SJCRH30 (cell line): ENCODE data around the gene SLC16A12. TPM values are rescaled to one million over a fixed set of nuclear protein-coding genes. Genes with fewer than 3 reads are reported as not detected.
"Not testable (repeated sequence)": the region's sequence is repeated elsewhere in the genome, so short reads cannot be mapped to it uniquely, and the experiment has no call there.

Experiments used
- DNase-seq, 2 experiments: peaks; one replicate each; pipeline ENCODE4 v3.0.0-alpha.2; 2015 to 2020
- H3K27ac ChIP-seq: fragments of 250-450 bp; sonication (Bioruptor Pico); 2 replicates; pipeline ENCODE4 v1.5.1; 2020; ENCODE audit warnings: mild to moderate bottlenecking, moderate library complexity
- H3K27me3 ChIP-seq: fragments of 250-450 bp; sonication (Bioruptor Pico); 2 replicates; pipeline ENCODE4 v1.5.1; 2020; ENCODE audit warnings: mild to moderate bottlenecking, moderate library complexity
- H3K36me3 ChIP-seq: fragments of 250-450 bp; sonication (Bioruptor Pico); 2 replicates; pipeline ENCODE4 v1.5.1; 2020; ENCODE audit warnings: mild to moderate bottlenecking, moderate library complexity
- H3K4me1 ChIP-seq: fragments of 250-450 bp; sonication (Bioruptor Pico); 2 replicates; pipeline ENCODE4 v1.5.1; 2020; ENCODE audit warnings: mild to moderate bottlenecking, moderate library complexity
- H3K4me3 ChIP-seq: fragments of 250-450 bp; sonication (Bioruptor Pico); 2 replicates; pipeline ENCODE4 v1.5.1; 2020; ENCODE audit warnings: mild to moderate bottlenecking, moderate library complexity
- H3K9me3 ChIP-seq: fragments of 250-450 bp; sonication (Bioruptor Pico); replicated peaks from 2 replicates; pipeline ENCODE4 v1.5.1; 2020; ENCODE audit warnings: mild to moderate bottlenecking, moderate library complexity
- total RNA-seq: library from RNA; depleted of rRNA; stranded (reverse); fragments of >200 nt; shearing (Covaris generic); gene quantifications from 2 replicates; pipeline ENCODE4 v1.2.3, GENCODE V29; 2014

SLC16A12 gene
- total RNA-seq, 1 experiment from 2014 or later, result 0.18 TPM

- no peaks in the 10 kb centered on the region for H3K36me3 ChIP-seq
- H3K4me1 ChIP-seq, result no peaks in the 10 kb centered on the region
- no peak overlapping the region for H3K4me3 ChIP-seq
- no peaks in the 10 kb centered on the region for H3K27me3 ChIP-seq
- H3K27ac ChIP-seq, result no peak overlapping the region
- no peaks in the 10 kb centered on the region for H3K9me3 ChIP-seq
- DNase-seq, result no peak
These were observed 83.2 kb downstream of the SLC16A12 start for GRCh38 chr10:89452193-89452592.

- H3K4me1 ChIP-seq, result no peaks in the 10 kb centered on the region
- H3K27me3 ChIP-seq, result no peaks in the 10 kb centered on the region
- H3K9me3 ChIP-seq, result no peaks in the 10 kb centered on the region
These were observed 84.5 kb downstream of the SLC16A12 start for GRCh38 chr10:89450901-89451300.

GRCh38 chr10:89444819-89445218 lies 90.6 kb downstream of the SLC16A12 start:
- H3K9me3 ChIP-seq, H3K27me3 ChIP-seq, H3K27ac ChIP-seq: not testable (repeated sequence)

More at GRCh38 chr10:89450901-89451300, 84.5 kb downstream of the SLC16A12 start:
- no peaks in the 10 kb centered on the region for H3K36me3 ChIP-seq
- no peak for DNase-seq
- no peak overlapping the region for H3K4me3 ChIP-seq
- no peak overlapping the region for H3K27ac ChIP-seq

GRCh38 chr10:89442289-89442688 lies 93.1 kb downstream of the SLC16A12 start:
- Histone ChIP-seq H3K9me3 (no peaks in the 10 kb centered on the region), H3K27ac (no peak overlapping the region), H3K4me3 (no peak overlapping the region), H3K27me3 (no peaks in the 10 kb centered on the region), H3K36me3 (no peaks in the 10 kb centered on the region), H3K4me1 (no peaks in the 10 kb centered on the region)
- no peak for DNase-seq

More at GRCh38 chr10:89444819-89445218, 90.6 kb downstream of the SLC16A12 start:
- H3K36me3 ChIP-seq, DNase-seq, H3K4me1 ChIP-seq, H3K4me3 ChIP-seq: not testable (repeated sequence)

GRCh38 chr10:89440226-89441009 lies 95.0 kb downstream of the SLC16A12 start:
- DNase-seq, result no peak
- H3K4me3 ChIP-seq, result no peak overlapping the region
- H3K27me3 ChIP-seq, result no peaks in the 10 kb centered on the region
- no peak overlapping the region for H3K27ac ChIP-seq
- H3K9me3 ChIP-seq, result no peaks in the 10 kb centered on the region
- H3K36me3 ChIP-seq, result no peaks in the 10 kb centered on the region
- no peaks in the 10 kb centered on the region for H3K4me1 ChIP-seq

GRCh38 chr10:89438525-89438924 lies 96.9 kb downstream of the SLC16A12 start:
- DNase-seq, result no peak
- no peaks in the 10 kb centered on the region for H3K4me1 ChIP-seq
- H3K4me3 ChIP-seq, result no peak overlapping the region
- H3K36me3 ChIP-seq, result no peaks in the 10 kb centered on the region
- H3K9me3 ChIP-seq, result no peaks in the 10 kb centered on the region
- H3K27me3 ChIP-seq, result no peaks in the 10 kb centered on the region
- H3K27ac ChIP-seq, result no peak overlapping the region

GRCh38 chr10:89431977-89432376 lies 103.4 kb downstream of the SLC16A12 start:
- H3K4me1 ChIP-seq, result 0 out of 2 replicates have a peak, but pooled peaks cover 7% of the 10 kb centered on the region
- H3K36me3 ChIP-seq, result no peaks in the 10 kb centered on the region
- no peaks in the 10 kb centered on the region for H3K9me3 ChIP-seq
- no peak overlapping the region for H3K4me3 ChIP-seq
- DNase-seq, result peak in 1 of 2 experiments; percentile 19
- no peak overlapping the region for H3K27ac ChIP-seq
- no peaks in the 10 kb centered on the region for H3K27me3 ChIP-seq

- H3K27me3 ChIP-seq, result no peaks in the 10 kb centered on the region
- H3K9me3 ChIP-seq, result no peaks in the 10 kb centered on the region
- no peak overlapping the region for H3K27ac ChIP-seq
- H3K36me3 ChIP-seq, result no peaks in the 10 kb centered on the region
- H3K4me3 ChIP-seq, result no peak overlapping the region
- 0 out of 2 replicates have a peak, but pooled peaks cover 7% of the 10 kb centered on the region for H3K4me1 ChIP-seq
- DNase-seq, result peak; percentile 7 to 35
These were observed 106.5 kb downstream of the SLC16A12 start for GRCh38 chr10:89428877-89429276.

- no peak overlapping the region for H3K27ac ChIP-seq
- no peaks in the 10 kb centered on the region for H3K9me3 ChIP-seq
- DNase-seq, result no peak
These were observed 107.8 kb downstream of the SLC16A12 start for GRCh38 chr10:89427629-89428028.

GRCh38 chr10:89426230-89426868 lies 109.0 kb downstream of the SLC16A12 start:
- DNase-seq, result peak; percentile 5 to 59
- Histone ChIP-seq H3K36me3 (no peaks in the 10 kb centered on the region), H3K4me3 (no peak overlapping the region), H3K27ac (no peak overlapping the region), H3K4me1 (0 out of 2 replicates have a peak, but pooled peaks cover 7% of the 10 kb centered on the region), H3K27me3 (no peaks in the 10 kb centered on the region), H3K9me3 (no peaks in the 10 kb centered on the region)

More at GRCh38 chr10:89427629-89428028, 107.8 kb downstream of the SLC16A12 start:
- H3K4me1 ChIP-seq, result 0 out of 2 replicates have a peak, but pooled peaks cover 7% of the 10 kb centered on the region
- no peaks in the 10 kb centered on the region for H3K27me3 ChIP-seq
- no peaks in the 10 kb centered on the region for H3K36me3 ChIP-seq
- no peak overlapping the region for H3K4me3 ChIP-seq

GRCh38 chr10:89425000-89425399 lies 110.4 kb downstream of the SLC16A12 start:
- H3K36me3 ChIP-seq, result no peaks in the 10 kb centered on the region
- H3K4me3 ChIP-seq, result no peak overlapping the region
- no peaks in the 10 kb centered on the region for H3K9me3 ChIP-seq
- DNase-seq, result no peak
- H3K4me1 ChIP-seq, result 0 out of 2 replicates have a peak, but pooled peaks cover 7% of the 10 kb centered on the region
- H3K27ac ChIP-seq, result no peak overlapping the region
- no peaks in the 10 kb centered on the region for H3K27me3 ChIP-seq

GRCh38 chr10:89421018-89421476 lies 114.3 kb downstream of the SLC16A12 start:
- no peaks in the 10 kb centered on the region for H3K9me3 ChIP-seq
- H3K36me3 ChIP-seq, result no peaks in the 10 kb centered on the region
- no peaks in the 10 kb centered on the region for H3K27me3 ChIP-seq
- no peak overlapping the region for H3K4me3 ChIP-seq
- H3K4me1 ChIP-seq, result no peaks in the 10 kb centered on the region
- no peak overlapping the region for H3K27ac ChIP-seq
- DNase-seq, result no peak

GRCh38 chr10:89419548-89419947 lies 115.8 kb downstream of the SLC16A12 start:
- Histone ChIP-seq H3K27me3 (no peaks in the 10 kb centered on the region), H3K36me3 (no peaks in the 10 kb centered on the region), H3K4me1 (no peaks in the 10 kb centered on the region), H3K27ac (no peak overlapping the region), H3K4me3 (no peak overlapping the region), H3K9me3 (no peaks in the 10 kb centered on the region)
- no peak for DNase-seq

- H3K4me3 ChIP-seq, result no peak overlapping the region
- H3K4me1 ChIP-seq, result no peaks in the 10 kb centered on the region; the same call in 1 of the 2 replicates
- H3K9me3 ChIP-seq, result no peaks in the 10 kb centered on the region
- no peak for DNase-seq
- no peak overlapping the region for H3K27ac ChIP-seq
- no peaks in the 10 kb centered on the region for H3K36me3 ChIP-seq
- no peaks in the 10 kb centered on the region for H3K27me3 ChIP-seq
These were observed 118.9 kb downstream of the SLC16A12 start for GRCh38 chr10:89416465-89416864.
